H1 (cell line): ENCODE data around the gene FHIT. TPM values are rescaled to one million over a fixed set of nuclear protein-coding genes. Genes with fewer than 3 reads are reported as not detected.

Experiments used
- CTCF ChIA-PET: fragments of 300-600 bp; sonication (Branson Sonifier 250); formaldehyde crosslinking; loops from one replicate; lab custom pipeline; 2021; ENCODE audit not compliant: partially characterized antibody; lab: Charles Lee
- POLR2A ChIA-PET: fragments of 300-600 bp; sonication (Branson Sonifier 250); formaldehyde crosslinking; loops from one replicate; lab custom pipeline; 2021; ENCODE audit warnings: inconsistent platforms; ENCODE audit not compliant: partially characterized antibody; lab: Charles Lee
- DNase-seq, 2 experiments: peaks; one replicate each; pipeline versions ENCODE4 v3.0.0 to v3.0.0-alpha.2; 2010 to 2022; ENCODE audit warnings: low spot score in 2 of 2, low read depth in 1 of 2, mixed read lengths in 1 of 2
- FAIRE-seq: peaks from 2 replicates; lab custom pipeline; 2011; peaks lifted over from hg19 to GRCh38; lab: Jason Lieb, UNC
- H2AFZ ChIP-seq: 2 replicates; pipeline ENCODE4 v1.8.1; 2012; ENCODE audit warnings: low read length, inconsistent platforms
- H2AK5ac ChIP-seq: 2 replicates; pipeline ENCODE4 v1.6.1; 2013; ENCODE audit warnings: low read depth, low read length
- H2BK120ac ChIP-seq: replicated peaks from 2 replicates; pipeline ENCODE3; 2013; ENCODE audit warnings: low read depth, low read length, inconsistent platforms
- H2BK12ac ChIP-seq: 2 replicates; pipeline ENCODE4 v1.6.1; 2013; ENCODE audit warnings: low read depth, low read length
- H2BK15ac ChIP-seq: 2 replicates; pipeline ENCODE4 v1.6.1; 2013; ENCODE audit warnings: low read length
- H2BK20ac ChIP-seq: 2 replicates; pipeline ENCODE4 v1.6.1; 2013; ENCODE audit warnings: low read length
- H2BK5ac ChIP-seq: 2 replicates; pipeline ENCODE4 v1.6.1; 2013; ENCODE audit warnings: low read depth, low read length
- H3K14ac ChIP-seq: 2 replicates; pipeline ENCODE4 v1.6.1; 2013; ENCODE audit warnings: inconsistent platforms; ENCODE audit not compliant: insufficient read length
- H3K18ac ChIP-seq: 2 replicates; pipeline ENCODE4 v1.6.1; 2013; ENCODE audit warnings: low read length; ENCODE audit errors: extremely low read depth
- H3K23ac ChIP-seq: 2 replicates; pipeline ENCODE4 v1.6.1; 2013; ENCODE audit warnings: inconsistent platforms; ENCODE audit not compliant: insufficient read length
- H3K23me2 ChIP-seq: 2 replicates; pipeline ENCODE4 v1.6.1; 2013; ENCODE audit warnings: low read depth, low read length
- H3K27ac ChIP-seq: 2 replicates; pipeline ENCODE4 v1.6.1; 2011; ENCODE audit warnings: low read depth, low read length, inconsistent platforms
- H3K27me3 ChIP-seq, 4 experiments: replicated peaks in 1 of 4; 1 replicate in 1 of 4; 2 replicates in 3 of 4; pipeline versions ENCODE4 v1.6.1 to v1.8.1; 2011 to 2013; ENCODE audit warnings: low read length in 3 of 4, mild to moderate bottlenecking in 3 of 4, inconsistent platforms in 2 of 4, mixed read lengths in 2 of 4, moderate library complexity in 1 of 4; ENCODE audit not compliant: control insufficient read depth in 3 of 4, insufficient read depth in 3 of 4; ENCODE audit errors: extremely low read depth in 1 of 4
- H3K36me3 ChIP-seq, 4 experiments: 2 replicates each; pipeline versions ENCODE4 v1.6.1 to v1.8.1; 2011 to 2013; ENCODE audit warnings: mild to moderate bottlenecking in 4 of 4, low read length in 3 of 4, moderate library complexity in 2 of 4, control low read depth in 1 of 4, inconsistent platforms in 1 of 4; ENCODE audit not compliant: insufficient read depth in 4 of 4, control insufficient read depth in 2 of 4
- H3K4ac ChIP-seq: replicated peaks from 2 replicates; pipeline ENCODE3; 2013; ENCODE audit warnings: low read length, low read depth, mixed read lengths, inconsistent platforms; ENCODE audit not compliant: insufficient read length
- H3K4me1 ChIP-seq, 4 experiments: replicated peaks in 1 of 4; 1 replicate in 1 of 4; 2 replicates in 3 of 4; pipeline versions ENCODE4 v1.6.1 to v1.8.1; 2011 to 2013; ENCODE audit warnings: low read length in 3 of 4, inconsistent platforms in 2 of 4, mixed read lengths in 1 of 4; ENCODE audit not compliant: insufficient read depth in 4 of 4, control insufficient read depth in 3 of 4
- H3K4me2 ChIP-seq, 2 experiments: 2 replicates each; pipeline versions ENCODE4 v1.6.1 to v1.8.1; 2011 to 2013; ENCODE audit warnings: low read depth in 2 of 2, low read length in 2 of 2, control low read depth in 1 of 2, inconsistent platforms in 1 of 2, mild to moderate bottlenecking in 1 of 2; ENCODE audit not compliant: insufficient read depth in 1 of 2
- H3K4me3 ChIP-seq, 4 experiments: fragments of 200-600, 300-600 bp in 1 of 4; sonication (generic), shearing (Covaris generic), sonication (Bioruptor Twin) in 1 of 4; 2 replicates each; pipeline versions ENCODE4 v1.5.1 to v1.8.1; 2011 to 2016; ENCODE audit warnings: low read length in 4 of 4, low read depth in 3 of 4, control low read depth in 2 of 4, inconsistent platforms in 2 of 4, mild to moderate bottlenecking in 2 of 4, mixed read lengths in 1 of 4, moderate library complexity in 1 of 4; ENCODE audit not compliant: insufficient read depth in 2 of 4; ENCODE audit errors: extremely low read depth in 1 of 4
- H3K56ac ChIP-seq: replicated peaks from 2 replicates; pipeline ENCODE3; 2013; ENCODE audit warnings: low read depth, mild to moderate bottlenecking, mixed read lengths, low read length, inconsistent platforms; ENCODE audit not compliant: insufficient read length
- H3K79me1 ChIP-seq: 2 replicates; pipeline ENCODE4 v1.6.1; 2013; ENCODE audit warnings: low read depth, low read length, control low read depth
- H3K79me2 ChIP-seq, 2 experiments: 2 replicates each; pipeline versions ENCODE4 v1.6.1 to v1.8.1; 2012 to 2013; ENCODE audit warnings: low read length in 2 of 2, mild to moderate bottlenecking in 2 of 2, inconsistent platforms in 1 of 2; ENCODE audit not compliant: insufficient read depth in 2 of 2, control insufficient read depth in 1 of 2
- H3K9ac ChIP-seq, 4 experiments: replicated peaks in 1 of 4; 1 replicate in 1 of 4; 2 replicates in 3 of 4; pipeline versions ENCODE4 v1.6.1 to v1.8.1; 2011 to 2013; ENCODE audit warnings: low read depth in 3 of 4, low read length in 3 of 4, control low read depth in 2 of 4, mild to moderate bottlenecking in 2 of 4, moderate library complexity in 2 of 4, inconsistent platforms in 1 of 4; ENCODE audit errors: extremely low read depth in 1 of 4
- H3K9me3 ChIP-seq, 2 experiments: 2 replicates each; pipeline versions ENCODE4 v1.6.1 to v1.8.1; 2012 to 2013; ENCODE audit warnings: mild to moderate bottlenecking in 2 of 2, moderate library complexity in 2 of 2, control low read depth in 1 of 2, inconsistent platforms in 1 of 2, low read depth in 1 of 2, low read length in 1 of 2, mixed read lengths in 1 of 2; ENCODE audit not compliant: insufficient read depth in 2 of 2
- H4K20me1 ChIP-seq, 2 experiments: replicated peaks in 1 of 2; 2 replicates each; pipeline versions ENCODE3 to v1.8.1; 2011 to 2013; ENCODE audit warnings: inconsistent platforms in 2 of 2, low read length in 2 of 2, mild to moderate bottlenecking in 1 of 2; ENCODE audit not compliant: insufficient read depth in 2 of 2, control insufficient read depth in 1 of 2
- H4K5ac ChIP-seq: 2 replicates; pipeline ENCODE4 v1.6.1; 2013; ENCODE audit warnings: low read length, low read depth, mixed read lengths, inconsistent platforms; ENCODE audit not compliant: insufficient read length
- H4K8ac ChIP-seq: 2 replicates; pipeline ENCODE4 v1.8.0; 2013; ENCODE audit warnings: mild to moderate bottlenecking, moderate library complexity, low read length, inconsistent platforms; ENCODE audit not compliant: insufficient read depth; ENCODE audit errors: extremely low read depth
- H4K91ac ChIP-seq: replicated peaks from 2 replicates; pipeline ENCODE3; 2013; ENCODE audit warnings: low read length, mixed read lengths, inconsistent platforms; ENCODE audit not compliant: insufficient read length
- CBX8 ChIP-seq: fragments of 300-800, 300-1000 bp; sonication (generic); IDR thresholded peaks from 2 replicates; pipeline ENCODE4 v1.7.1; 2016; ENCODE audit warnings: low read depth, low read length, borderline replicate concordance
- CHD2 ChIP-seq: IDR thresholded peaks from 2 replicates; pipeline ENCODE4 v1.6.1; 2012; ENCODE audit warnings: low read length, improper control_type of control experiment
- EGR1 ChIP-seq: IDR thresholded peaks from 2 replicates; pipeline ENCODE4 v1.6.1; 2011; ENCODE audit warnings: low read depth, low read length, borderline replicate concordance
- KDM5A ChIP-seq: fragments of 200-600 bp; IDR thresholded peaks from 2 replicates; pipeline ENCODE4 v1.7.1; 2012; ENCODE audit warnings: mild to moderate bottlenecking, low read length, inconsistent platforms, mixed read lengths
- POU5F1 ChIP-seq: IDR thresholded peaks from 2 replicates; pipeline ENCODE4 v1.6.1; 2011; ENCODE audit warnings: low read depth, mild to moderate bottlenecking, low read length, moderate library complexity
- WGBS, 2 experiments: shearing (Covaris generic) in 1 of 2; methylation state at CpG; one replicate each; pipeline versions ENCODE4 v1.1.6 to v1.1.7; 2013 to 2015; ENCODE audit warnings: low lambda C conversion rate in 2 of 2, mixed read lengths in 2 of 2, inconsistent platforms in 1 of 2, low coverage in 1 of 2, missing lambda C conversion rate in 1 of 2; ENCODE audit not compliant: insufficient replicate concordance in 2 of 2, insufficient coverage in 1 of 2, insufficient read length in 1 of 2; ENCODE audit errors: extremely low coverage in 1 of 2, missing lambda C conversion rate in 1 of 2; 5-methylcytosine and 5-hydroxymethylcytosine counted together
- polyA plus RNA-seq, 7 experiments: library from polyadenylated mRNA; depleted of rRNA in 3 of 7; stranded (reverse) in 5 of 7; unstranded in 2 of 7; fragments of >200 nt in 5 of 7; fragments of 200-250 nt in 2 of 7; gene quantifications; 1 replicate in 5 of 7; 2 replicates in 1 of 7; 4 replicates in 1 of 7; pipeline versions ENCODE4 v1.2.1 to v1.2.3, GENCODE V29; 2011 to 2013; ENCODE audit warnings: missing spikeins in 2 of 7, mixed read lengths in 2 of 7
- total RNA-seq: library from RNA; stranded (reverse); fragmentation: NEBNext Ultra II Directional; extraction: Animal tissue kit (Norgen Biotek cat#: 25700); gene quantifications from 2 replicates; pipeline ENCODE4 v1.2.1, GENCODE V29; 2021
- TF ChIP-seq, protein P1 (sequence below): IDR thresholded peaks from 2 replicates; pipeline ENCODE4 v1.6.1; 2012; ENCODE audit warnings: inconsistent platforms

Gene FHIT
- total and polyA plus RNA-seq, 2 of the 8 experiments (the other 6 are each of a cell fraction or from before 2014, with no cell fraction given) = 1.2 to 3.2 TPM

DNA sequence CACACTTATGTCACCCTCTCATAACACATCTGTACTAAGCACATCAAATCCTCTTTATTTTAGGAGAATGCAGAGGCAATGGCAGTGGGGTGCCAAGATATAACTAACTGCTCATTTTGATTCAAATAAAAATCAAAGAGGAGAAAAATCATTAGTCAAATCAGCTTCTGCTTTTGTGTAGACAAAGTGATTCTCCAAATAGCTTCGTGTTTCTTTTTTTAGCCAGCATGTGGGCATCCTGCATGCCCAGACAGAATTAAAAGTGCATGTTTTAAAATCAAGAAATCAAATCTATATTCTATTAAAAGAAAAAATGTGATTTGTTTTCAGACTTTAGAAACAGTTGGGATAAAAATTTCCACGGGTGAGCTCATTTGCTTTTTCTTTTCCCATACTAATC, 1440.1 kb downstream of the FHIT start:
- Histone ChIP-seq H3K36me3 (no peaks in the 10 kb centered on the region), H2AK5ac (no peak overlapping the region), H2AFZ (no peak overlapping the region), H2BK120ac (no peak overlapping the region), H2BK12ac (peak overlapping the region; percentile 4; the same call in 1 of the 2 replicates), H3K4me3 (no peak overlapping the region), H3K56ac (no peak overlapping the region), H3K23me2 (no peaks in the 10 kb centered on the region), H3K79me1 (no peaks in the 10 kb centered on the region), H4K20me1 (no peaks in the 10 kb centered on the region), H3K9me3 (no peaks in the 10 kb centered on the region), H3K27ac (no peak overlapping the region), H2BK20ac (no peak overlapping the region), H3K23ac (no peak overlapping the region), H3K9ac (no peak overlapping the region), H4K5ac (no peak overlapping the region), H3K18ac (no peak overlapping the region), H3K27me3 (no peaks in the 10 kb centered on the region; a peak in 1 of 7 replicates), H3K4me2 (no peak overlapping the region), H4K8ac (no peak overlapping the region), H3K4me1 (peaks cover 0 to 16% (median 4%) of the 10 kb centered on the region in 4 experiments; a peak in 4 of 7 replicates), H3K14ac (no peak overlapping the region), H3K4ac (no peak overlapping the region), H2BK5ac (no peak overlapping the region; the same call in 1 of the 2 replicates), H4K91ac (no peak overlapping the region), H2BK15ac (no peak overlapping the region), H3K79me2 (no peaks in the 10 kb centered on the region)
- WGBS, 2 experiments = 87% methylated on average over 2 of the region's 2 CpGs; no CpG with 5 or more reads in 1 of the 2 experiments
- FAIRE-seq (no peak), DNase-seq (no peak)
- CTCF ChIA-PET = interaction anchor here (0.9 to 1.8 kb wide), 5 partner anchors 8 to 236 kb away, joined by 3 to 6 read pairs (median 4); no protein-coding TSS in a partner anchor
- POLR2A ChIA-PET = no interaction called here
- TF ChIP-seq, protein P1, sequence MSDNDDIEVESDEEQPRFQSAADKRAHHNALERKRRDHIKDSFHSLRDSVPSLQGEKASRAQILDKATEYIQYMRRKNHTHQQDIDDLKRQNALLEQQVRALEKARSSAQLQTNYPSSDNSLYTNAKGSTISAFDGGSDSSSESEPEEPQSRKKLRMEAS = no peak
- no peak for TF ChIP-seq POU5F1
- TF ChIP-seq CBX8 = no peak
- TF ChIP-seq EGR1 = no peak
- TF ChIP-seq CHD2 = no peak
- TF ChIP-seq KDM5A = no peak
